GM19372 (cell line): ENCODE data around the gene H2BK1.

Experiments used
- ATAC-seq: cut with Tn5 transposase; IDR thresholded peaks from one replicate; pipeline ENCODE4 v1.9.1; 2021; ENCODE audit warnings: mild to moderate bottlenecking, low read depth, moderate library complexity; ENCODE audit not compliant: unreplicated experiment

Gene H2BK1

DNA sequence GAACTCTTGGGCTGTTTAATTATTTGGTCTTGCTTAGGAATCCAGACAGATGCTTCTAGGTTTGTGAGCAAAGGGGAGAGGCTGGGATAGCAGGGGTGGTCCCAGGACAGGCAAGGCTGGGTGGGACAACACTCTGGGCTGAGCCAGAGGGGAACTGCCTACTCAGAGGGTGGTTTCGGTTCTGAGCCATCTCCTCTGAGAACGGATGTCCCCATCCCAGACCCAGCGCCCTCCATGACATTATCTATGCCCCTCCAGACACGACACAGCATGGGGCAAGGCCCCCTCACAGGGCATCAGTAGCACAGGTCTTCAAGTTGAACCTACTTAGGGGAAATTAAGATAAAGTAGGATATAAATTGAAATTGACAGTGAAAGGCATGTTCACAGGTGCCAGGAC is 30.3 kb downstream of the H2BK1 start:
- ATAC-seq, result no peak

DNA sequence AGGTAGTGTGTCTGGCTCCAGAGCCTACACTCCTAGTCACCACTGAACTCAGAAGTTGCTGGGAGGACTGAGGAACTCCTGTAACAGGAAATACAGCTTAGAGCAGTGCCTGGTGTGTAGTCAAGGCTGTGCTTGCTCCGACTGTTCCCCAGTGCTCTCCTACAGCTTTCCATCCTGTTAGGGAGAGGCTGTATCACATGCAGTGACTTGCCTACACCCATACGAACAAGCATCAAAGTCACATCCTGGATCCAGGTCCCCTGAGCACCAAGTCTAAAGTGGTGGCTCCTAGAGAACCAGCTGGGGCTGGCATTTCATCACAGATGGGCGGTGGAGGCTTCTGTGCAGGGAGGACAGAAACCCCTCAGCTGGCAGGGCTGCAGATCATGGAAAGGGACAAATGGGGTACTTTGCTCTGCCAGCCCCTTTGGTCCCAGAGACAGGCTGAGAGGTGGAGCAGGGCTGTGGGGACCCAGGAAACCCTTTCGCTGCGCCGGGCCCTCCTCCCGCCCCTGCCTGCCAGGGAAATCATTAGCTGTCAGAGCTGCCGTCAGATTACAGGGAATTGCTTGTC is 30.9 kb downstream of the H2BK1 start:
- no peak for ATAC-seq

DNA sequence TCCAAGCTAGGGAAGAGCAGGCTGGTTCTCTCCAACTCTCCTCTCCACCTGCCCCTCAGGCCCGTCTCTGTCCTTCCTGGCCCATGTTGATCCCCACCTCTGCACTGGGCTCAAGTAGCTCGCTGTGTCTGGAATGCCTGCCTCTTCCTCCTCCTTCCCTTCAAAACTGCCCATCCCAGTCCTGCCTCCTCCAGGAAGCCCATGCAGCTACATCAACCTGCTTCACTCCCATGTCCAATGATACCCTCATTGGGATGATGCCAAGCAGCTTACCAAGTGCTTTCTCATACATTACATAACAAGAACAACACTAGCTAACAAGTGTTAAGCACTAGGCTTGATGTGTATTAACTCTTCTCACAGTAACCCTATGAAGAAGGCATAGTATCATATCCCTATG is 31.5 kb downstream of the H2BK1 start:
- no peak for ATAC-seq

DNA sequence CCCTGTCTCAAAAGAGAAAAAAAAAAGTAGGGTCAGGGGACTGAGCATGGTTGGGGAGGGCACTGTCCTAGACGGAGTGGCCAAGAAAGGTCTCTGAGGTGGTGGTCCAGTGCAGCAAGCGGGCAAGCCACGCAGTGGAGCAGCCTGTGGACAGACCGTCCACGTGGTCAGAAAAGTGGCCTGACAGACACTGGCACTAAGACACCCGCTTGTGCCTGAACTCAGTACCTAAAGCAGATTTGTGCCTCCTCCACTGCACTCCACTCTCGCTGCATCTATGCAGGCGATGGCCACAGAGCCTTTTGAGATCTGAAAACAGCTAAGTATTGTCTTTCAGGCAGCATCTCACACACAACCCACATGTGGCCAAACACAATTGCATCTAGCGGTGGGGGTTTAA is 32.1 kb downstream of the H2BK1 start:
- no peak for ATAC-seq

DNA sequence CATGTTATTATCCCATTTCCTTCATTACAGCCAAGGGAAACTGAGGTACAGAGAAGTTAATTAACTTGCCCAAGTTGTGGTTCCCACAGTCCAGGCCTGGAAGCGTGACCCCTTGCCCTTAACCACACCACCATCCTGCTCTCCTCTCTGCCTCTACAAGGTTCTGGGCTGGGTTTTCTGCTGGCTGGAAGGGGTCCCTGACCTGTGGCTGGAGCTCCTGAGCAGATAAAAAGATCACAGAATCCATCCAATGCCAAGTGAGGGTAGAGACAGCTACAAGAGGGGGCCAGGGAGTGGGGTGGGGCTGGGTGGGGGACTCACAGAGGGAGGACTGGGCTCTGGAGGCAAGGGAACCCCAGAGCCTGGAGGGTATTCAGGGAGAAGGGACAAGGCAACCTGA is 33.0 kb downstream of the H2BK1 start:
- no peak for ATAC-seq

DNA sequence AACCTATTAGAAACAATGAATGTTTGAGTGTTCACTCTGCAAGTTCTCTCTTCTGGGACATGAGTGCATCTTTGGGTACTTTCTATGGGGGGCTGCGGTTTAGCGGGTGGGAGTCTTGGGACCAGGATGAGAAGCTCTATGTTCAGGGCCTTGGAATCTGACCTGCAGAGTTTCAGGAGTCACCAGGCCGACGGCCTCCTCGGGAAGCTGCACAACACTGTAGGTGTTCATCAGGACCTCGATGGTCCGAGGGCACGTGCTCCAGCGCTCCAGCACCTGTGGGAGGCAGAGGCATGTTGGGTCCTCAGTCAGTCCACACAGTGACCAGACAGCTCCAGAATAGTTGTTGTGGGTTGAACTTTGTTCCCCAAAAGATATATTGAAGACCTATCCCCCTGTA is 33.9 kb downstream of the H2BK1 start:
- ATAC-seq, result no peak

DNA sequence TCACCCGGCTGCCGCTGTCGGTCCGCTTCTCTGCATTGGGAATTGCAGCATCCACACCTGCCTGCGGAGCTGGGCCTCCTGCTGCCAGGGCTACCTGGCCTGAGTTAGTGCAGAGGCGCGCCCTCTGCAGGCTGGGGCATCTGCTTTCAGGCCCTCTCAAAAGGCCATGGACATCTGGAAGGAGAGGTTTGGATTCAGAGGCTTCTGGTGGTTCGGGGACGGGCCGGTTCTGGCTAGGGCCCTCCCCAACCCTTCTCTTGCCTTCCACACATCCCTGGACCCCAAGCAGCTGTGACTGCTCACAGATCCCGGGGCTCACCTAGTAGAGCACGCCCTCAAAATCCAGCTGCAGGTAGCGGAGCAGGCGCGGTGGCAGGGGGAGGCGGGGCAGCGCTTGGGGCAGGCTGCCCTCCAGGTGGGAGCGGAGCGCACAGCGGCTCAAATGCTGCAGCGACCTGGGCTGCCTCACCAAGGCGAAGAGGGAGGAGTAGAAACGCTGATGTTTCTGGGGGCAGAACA is 34.4 kb downstream of the H2BK1 start:
- ATAC-seq, result no peak

DNA sequence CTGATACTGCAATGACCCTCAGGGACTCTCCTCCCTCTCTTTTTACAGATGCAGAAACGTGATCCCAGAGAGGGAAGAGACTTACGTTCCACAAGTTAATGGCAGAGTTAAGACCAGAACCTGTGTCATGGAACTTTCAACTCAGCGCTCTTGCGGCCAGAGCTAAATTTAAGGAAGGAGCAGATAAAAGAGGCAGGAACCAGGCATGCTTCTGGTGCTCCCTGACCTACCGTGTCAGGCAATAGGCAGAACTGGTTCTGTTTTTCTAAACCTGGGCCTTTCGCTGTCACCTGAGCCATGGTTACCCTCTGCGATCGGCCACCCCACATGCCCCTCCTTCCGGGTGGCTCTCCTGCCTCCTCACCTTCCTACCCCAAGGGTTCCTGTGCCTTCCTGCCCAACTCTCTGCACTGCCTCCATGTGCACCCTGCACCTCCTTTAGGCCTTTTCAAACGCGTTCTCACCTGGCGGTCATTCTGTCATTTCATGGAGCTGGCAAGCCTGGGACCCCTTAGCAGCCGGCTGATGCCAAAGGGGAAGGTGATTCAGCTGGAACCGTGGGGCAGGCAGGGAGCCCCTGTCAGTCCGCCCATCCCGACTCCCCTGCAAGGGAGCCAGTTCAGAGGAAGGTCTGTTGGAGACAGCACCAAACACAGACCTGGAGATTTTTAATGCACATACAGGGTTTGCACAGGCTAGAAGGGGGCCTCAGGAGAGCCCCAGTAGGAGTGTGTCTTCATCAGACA is 35.1 kb downstream of the H2BK1 start:
- no peak for ATAC-seq

DNA sequence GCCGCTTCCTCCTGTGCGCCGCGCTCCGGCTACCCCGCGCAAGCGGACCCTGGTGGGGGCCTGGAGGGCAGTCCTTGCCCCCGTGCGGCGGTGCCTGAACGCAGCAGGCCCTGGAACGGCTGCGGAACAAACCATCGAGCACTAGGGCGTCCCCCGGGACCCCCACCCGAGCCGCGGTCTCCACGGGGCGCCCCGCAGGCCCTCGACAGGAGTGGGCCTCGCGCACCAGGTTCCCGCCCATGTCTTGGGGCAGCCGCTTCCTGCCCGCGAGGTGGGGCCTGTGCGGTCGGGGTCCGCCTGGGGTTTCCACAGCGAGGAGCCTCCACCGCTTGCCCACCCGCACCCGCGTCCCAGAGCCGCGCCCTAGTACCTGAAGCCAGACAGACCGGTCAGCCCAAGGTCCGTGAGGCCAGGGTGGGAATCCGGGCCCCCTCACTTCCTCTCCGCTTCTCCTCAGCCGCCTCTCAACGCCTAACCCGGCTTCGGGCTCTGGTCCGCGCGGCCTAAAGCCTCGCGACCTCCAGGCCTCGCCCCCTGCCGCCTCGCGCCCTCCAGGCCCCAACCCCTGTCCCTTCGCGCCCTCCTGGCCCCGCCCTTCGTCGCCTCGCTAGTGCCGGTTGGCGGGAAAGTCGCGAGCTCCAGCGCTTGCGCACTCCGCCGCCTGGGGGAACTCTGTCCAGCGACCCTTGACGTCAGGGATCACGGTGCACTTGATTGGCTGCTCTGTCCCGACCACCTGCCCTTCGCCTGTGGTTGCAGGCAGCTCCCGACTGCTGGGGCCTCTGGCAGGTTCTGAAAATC is 35.8 kb downstream of the H2BK1 start:
- no peak for ATAC-seq

DNA sequence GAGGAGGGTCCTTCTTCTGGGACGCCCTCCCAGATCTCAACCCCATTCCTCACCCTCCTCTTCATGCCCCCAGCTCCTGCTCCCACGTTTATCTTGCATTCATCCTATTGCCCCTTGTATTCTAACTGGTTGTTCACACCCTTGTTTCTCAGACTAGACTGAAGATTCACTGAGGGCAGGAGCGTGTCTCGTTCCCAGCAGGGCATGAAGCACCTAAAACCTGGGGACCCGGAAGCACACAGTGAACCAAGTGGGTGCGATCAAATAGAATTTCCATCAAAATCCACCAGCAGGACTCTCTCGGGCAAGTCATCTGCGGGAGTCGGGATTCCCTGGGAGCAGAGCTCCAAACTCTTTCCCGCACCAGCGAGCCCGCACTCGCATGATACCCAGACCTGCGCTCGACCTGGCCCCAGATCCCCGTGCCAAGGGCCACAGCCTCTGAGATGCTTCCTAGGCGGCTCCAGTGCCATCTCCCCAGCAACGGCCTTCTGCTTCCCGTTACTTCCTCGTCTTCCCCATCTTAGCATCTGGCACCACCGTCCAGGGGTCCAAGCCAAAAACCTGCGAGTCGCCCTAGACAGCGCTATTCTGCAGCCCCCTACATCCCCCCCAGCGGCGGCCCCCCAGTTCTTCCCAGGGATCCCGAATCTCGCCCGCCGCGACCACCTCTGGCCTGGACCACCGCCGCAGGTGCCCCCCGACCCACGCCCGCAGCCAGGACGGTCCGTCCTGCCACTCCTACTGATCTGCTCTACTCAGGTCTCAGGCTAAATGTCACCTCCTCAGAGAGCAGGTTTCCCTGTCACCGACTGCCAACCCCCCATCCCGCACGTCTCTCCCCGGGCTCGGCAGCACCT is 36.7 kb downstream of the H2BK1 start:
- ATAC-seq, result no peak

DNA sequence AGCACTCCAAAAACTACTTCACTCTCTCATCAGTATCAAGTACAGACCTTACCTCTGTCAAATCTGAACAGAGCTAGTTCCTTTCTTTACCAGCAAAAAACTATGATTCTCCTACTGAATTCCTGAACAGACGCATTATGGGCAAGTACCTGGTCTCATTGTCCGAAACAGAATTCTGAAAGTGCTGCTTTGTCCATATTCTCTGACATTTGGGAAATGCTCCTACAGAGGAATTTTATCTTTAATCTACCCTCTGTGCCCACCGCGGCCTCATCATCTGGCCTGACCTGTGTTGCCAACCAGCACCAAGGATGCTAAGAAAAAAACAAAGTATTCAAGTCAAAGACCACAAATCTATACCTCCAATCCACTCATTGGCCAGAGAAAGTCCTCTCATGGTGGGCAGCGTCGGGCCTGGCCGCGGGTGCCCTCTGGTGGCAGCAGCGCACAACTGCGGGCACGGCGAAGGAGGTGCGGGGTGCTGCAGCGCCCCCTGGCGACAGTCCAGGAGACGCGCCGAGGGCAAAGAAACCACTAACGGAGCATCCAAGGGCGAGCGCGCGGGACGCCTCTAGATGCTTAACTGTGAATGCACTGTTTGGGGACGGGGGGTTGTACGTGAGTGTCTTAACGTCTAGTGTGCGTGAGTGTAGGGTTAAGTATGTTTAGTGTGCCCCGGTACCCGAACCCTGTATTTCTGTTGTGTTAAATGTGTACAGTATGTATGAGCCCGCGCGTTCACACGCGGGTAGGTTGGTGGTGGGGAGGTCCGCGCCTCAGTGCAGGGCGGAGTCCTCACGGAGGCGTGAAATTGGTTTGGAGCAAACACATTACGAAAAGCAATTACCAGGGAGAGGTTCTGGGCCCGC is 37.8 kb downstream of the H2BK1 start:
- ATAC-seq, result peak; percentile 62

DNA sequence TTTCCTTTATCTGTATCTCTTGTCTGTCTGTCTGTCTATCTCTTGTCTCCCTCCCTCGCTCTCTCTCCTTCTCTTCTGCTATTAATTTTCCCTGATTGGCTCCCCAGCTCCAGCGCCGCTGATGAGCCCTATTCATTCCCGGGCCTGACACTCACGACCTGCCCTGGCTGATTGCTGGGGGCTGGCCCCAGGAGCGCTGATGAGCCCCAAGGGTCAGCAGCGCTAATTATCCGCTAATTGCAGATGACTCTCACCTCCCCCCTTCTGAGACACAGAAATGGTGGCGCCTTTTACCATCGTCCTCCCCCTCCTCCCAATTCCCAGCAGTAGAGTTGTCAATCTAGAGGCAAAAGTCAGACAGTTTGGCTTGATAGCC is 41.5 kb downstream of the H2BK1 start:
- no peak for ATAC-seq

DNA sequence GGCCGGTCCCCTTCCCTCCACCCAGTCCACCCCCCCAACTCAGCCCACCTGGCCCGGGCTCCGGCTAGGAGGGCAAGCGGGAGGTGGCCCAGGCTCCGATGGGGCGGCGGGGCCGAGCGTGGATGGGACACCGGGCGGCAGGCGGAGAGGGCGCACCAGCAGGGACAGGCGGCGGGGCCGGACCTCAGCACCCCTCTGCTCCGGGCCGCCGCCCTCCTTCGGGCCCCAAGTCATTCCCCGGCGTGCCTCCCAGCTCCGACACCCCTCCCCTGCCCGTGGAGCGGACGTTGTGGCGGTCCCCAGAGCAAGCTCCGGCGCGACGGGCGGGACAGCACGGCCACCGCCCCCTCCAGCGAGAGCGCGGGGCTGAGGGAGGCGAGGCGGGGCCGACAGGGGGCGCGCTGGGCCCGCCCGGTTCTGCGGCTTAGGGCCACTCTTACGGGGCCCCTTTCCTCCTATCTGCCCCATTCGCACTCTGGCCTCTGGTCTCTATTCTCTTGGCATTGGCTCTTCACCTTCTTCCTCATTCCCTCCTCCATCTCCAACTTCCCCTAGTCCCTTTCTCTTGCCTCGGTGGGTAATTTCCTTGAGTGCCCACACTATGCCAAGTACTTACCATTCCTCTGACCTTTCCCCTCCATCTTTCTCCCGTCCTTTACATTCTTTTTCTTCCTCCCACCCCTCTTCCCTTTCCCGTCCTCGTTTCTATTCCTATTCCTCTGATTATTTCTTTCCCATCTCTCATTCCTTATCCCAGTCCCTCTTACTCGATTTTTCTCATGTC is 42.1 kb downstream of the H2BK1 start:
- ATAC-seq, result peak; percentile 66

DNA sequence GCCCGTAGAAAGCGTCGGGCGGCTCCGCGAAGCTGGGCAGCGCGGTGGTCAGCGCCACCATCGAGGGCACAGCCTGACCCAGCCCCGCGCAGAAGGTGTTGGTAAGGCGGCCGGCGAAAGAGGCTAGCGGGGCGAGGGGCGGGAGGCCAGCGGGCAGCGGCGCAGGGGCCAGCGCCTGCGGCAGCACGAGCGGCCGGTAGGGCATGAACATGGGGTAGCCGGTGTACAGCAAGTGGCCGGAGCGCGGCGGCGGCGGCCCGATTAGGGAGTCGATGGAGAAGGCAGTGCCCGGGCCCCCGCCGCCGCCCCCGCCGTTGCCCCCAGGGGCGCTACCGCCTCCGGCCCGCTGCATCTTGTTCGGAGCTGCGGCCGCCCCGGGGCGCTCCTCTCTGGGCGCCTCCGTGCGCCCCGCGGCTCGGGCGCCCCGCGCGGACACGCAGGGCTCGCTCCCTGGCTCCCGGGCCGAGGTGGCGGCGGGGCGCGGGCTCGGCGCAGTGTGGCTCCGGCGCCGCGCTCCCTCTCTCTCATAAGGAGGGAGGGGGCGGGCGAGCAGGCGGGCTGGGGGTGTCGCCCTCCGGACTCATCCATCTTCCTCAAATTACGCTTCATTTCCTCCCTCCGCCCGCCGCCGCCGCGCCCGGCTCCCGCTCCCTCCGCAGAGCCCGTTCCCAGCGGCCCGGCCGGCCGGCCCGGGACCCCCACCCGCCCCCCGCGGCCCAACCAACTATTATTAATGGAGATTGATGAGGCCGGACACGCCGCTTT is 42.9 kb downstream of the H2BK1 start, which contains the start of gene GBX1:
TSS of gene GBX1 (minus strand) at position 498 of the 765 bp plus-strand sequence. CDS start at position 352, 146 bp downstream.
- ATAC-seq, result no peak

DNA sequence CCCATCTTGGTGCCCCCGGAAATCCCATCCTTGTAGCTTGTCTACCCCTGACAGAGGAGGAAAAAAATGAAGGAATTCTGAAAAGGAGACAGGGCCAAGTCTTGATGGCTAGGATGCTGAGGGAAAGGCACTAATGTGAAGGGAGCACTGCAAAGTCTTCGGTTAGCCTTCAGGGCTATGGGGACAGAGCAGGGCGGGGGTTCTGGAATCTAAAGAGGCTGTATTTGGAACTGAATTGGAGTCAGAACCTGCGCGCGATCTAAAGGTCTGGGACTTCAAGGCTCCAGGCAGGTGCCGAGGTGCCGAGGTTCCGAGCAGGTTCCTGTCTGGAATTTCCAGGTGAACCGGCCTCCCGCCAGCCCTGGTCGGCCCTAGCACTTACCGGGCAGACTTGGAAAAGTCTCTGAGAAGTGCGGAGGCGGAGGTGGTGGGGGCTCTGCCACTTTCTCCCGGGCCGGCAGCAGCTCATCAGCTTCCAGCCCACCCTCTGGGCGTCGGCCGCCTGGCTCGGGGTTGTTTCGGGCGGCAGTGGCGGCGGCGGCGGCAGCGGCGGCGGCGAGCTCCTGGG is 43.6 kb downstream of the H2BK1 start:
- no peak for ATAC-seq

DNA sequence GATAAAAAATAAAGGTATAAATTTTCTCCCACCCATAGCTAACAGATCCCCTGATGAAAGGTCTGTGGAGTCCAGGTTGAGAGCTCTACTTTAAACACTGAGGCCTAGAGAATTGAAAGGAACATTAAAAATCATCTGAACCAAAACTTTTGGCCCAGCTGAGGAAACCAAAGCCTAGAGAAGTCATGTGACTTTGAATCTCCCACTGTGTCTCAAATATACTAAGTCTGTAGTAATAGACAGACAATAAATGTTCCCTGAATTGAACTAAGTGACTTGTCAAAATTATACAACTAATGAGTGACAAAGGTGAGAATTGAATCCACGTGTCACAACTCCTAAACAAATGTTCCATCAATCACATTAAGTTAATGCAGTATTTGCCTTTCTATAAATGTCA is 48.5 kb downstream of the H2BK1 start:
- no peak for ATAC-seq
